IMR-90 (cell line): ENCODE data around the gene EGFR. TPM values are rescaled to one million over a fixed set of nuclear protein-coding genes. Genes with fewer than 3 reads are reported as not detected.
A peak's percentile ranks its signal among the peaks of the same experiment; 100 is the strongest.

Experiments used
- ATAC-seq: fragments of 200-7000 bp; cut with Tn5 transposase; 2 replicates; pipeline ENCODE4 v1.9.1; 2020; ENCODE audit warnings: low read depth, mild to moderate bottlenecking, moderate library complexity
- BruUV-seq: library from RNA; stranded (reverse); fragments of 400-500 nt; replicated peaks from 2 replicates; lab custom pipeline; 2021; lab: Mats Ljungman, UMichigan
- CTCF ChIA-PET: fragments of 300-600 bp; formaldehyde crosslinking; extraction: SDS; loops from one replicate; lab custom pipeline; 2021; ENCODE audit warnings: antibody characterized with exemption; lab: Yijun Ruan, JAX
- POLR2A ChIA-PET: fragments of 300-600 bp; sonication (Branson Sonifier 250); formaldehyde crosslinking; loops from one replicate; lab custom pipeline; 2022; ENCODE audit warnings: antibody characterized with exemption; ENCODE audit not compliant: unreplicated experiment; lab: Charles Lee
- DNase-seq: peaks from one replicate; pipeline ENCODE4 v3.0.0; 2013
- H2AFZ ChIP-seq: replicated peaks from 2 replicates; pipeline ENCODE3; 2013; ENCODE audit warnings: low read length, mild to moderate bottlenecking; ENCODE audit not compliant: poor library complexity
- H2AK5ac ChIP-seq: 2 replicates; pipeline ENCODE4 v1.6.1; 2013; ENCODE audit warnings: low read depth, low read length, inconsistent platforms
- H2AK9ac ChIP-seq: replicated peaks from 2 replicates; pipeline ENCODE3; 2013; ENCODE audit warnings: mild to moderate bottlenecking, low read depth, low read length, moderate library complexity; ENCODE audit not compliant: poor library complexity
- H2BK120ac ChIP-seq: 2 replicates; pipeline ENCODE4 v1.6.1; 2013; ENCODE audit warnings: low read depth, low read length, inconsistent platforms
- H2BK15ac ChIP-seq: 3 replicates; pipeline ENCODE4 v1.6.1; 2013; ENCODE audit warnings: low read depth, low read length, inconsistent platforms
- H2BK20ac ChIP-seq: 2 replicates; pipeline ENCODE4 v1.6.1; 2013; ENCODE audit warnings: low read depth, mild to moderate bottlenecking, inconsistent platforms, low read length, moderate library complexity
- H2BK5ac ChIP-seq: 2 replicates; pipeline ENCODE4 v1.6.1; 2013; ENCODE audit warnings: mild to moderate bottlenecking, low read depth, low read length, inconsistent platforms; ENCODE audit not compliant: poor library complexity, severe bottlenecking
- H3K14ac ChIP-seq: replicated peaks from 2 replicates; pipeline ENCODE4 v1.6.1; 2013; ENCODE audit warnings: low read depth, low read length, inconsistent platforms
- H3K18ac ChIP-seq: 2 replicates; pipeline ENCODE4 v1.6.1; 2013; ENCODE audit warnings: low read depth, low read length, control low read depth
- H3K23ac ChIP-seq: 2 replicates; pipeline ENCODE4 v1.6.1; 2013; ENCODE audit warnings: low read depth, low read length, inconsistent platforms
- H3K27ac ChIP-seq: 2 replicates; pipeline ENCODE4 v1.5.1; 2013; ENCODE audit warnings: mild to moderate bottlenecking, control low read depth, low read length; ENCODE audit not compliant: insufficient read depth
- H3K27me3 ChIP-seq: 2 replicates; pipeline ENCODE4 v1.6.1; 2013; ENCODE audit warnings: low read length; ENCODE audit not compliant: control insufficient read depth, insufficient read depth
- H3K36me3 ChIP-seq: 2 replicates; pipeline ENCODE4 v1.6.1; 2013; ENCODE audit warnings: low read length, mixed read lengths; ENCODE audit not compliant: control insufficient read depth, insufficient read depth
- H3K4ac ChIP-seq: 2 replicates; pipeline ENCODE4 v1.6.1; 2013; ENCODE audit warnings: low read depth, low read length, inconsistent platforms
- H3K4me1 ChIP-seq: 2 replicates; pipeline ENCODE4 v1.6.1; 2013; ENCODE audit warnings: low read length, mixed read lengths; ENCODE audit not compliant: control insufficient read depth, insufficient read depth
- H3K4me2 ChIP-seq: 2 replicates; pipeline ENCODE4 v1.6.1; 2013; ENCODE audit warnings: low read depth, mild to moderate bottlenecking, control low read depth, low read length, moderate library complexity
- H3K4me3 ChIP-seq: 2 replicates; pipeline ENCODE4 v1.5.1; 2013; ENCODE audit warnings: low read depth, mild to moderate bottlenecking, control low read depth, low read length, moderate library complexity; ENCODE audit not compliant: insufficient read depth
- H3K56ac ChIP-seq: 2 replicates; pipeline ENCODE4 v1.6.1; 2013; ENCODE audit warnings: low read length, inconsistent platforms; ENCODE audit not compliant: insufficient read depth; ENCODE audit errors: extremely low read depth
- H3K79me1 ChIP-seq, 2 experiments: 2 replicates each; pipeline ENCODE4 v1.6.1; 2013; ENCODE audit warnings: low read length in 2 of 2, inconsistent platforms in 1 of 2, low read depth in 1 of 2
- H3K9ac ChIP-seq: 2 replicates; pipeline ENCODE4 v1.6.1; 2013; ENCODE audit warnings: low read depth, low read length, control low read depth
- H3K9me1 ChIP-seq: 2 replicates; pipeline ENCODE4 v1.6.1; 2013; ENCODE audit warnings: low read length, inconsistent platforms; ENCODE audit not compliant: insufficient read depth
- H3K9me3 ChIP-seq: 2 replicates; pipeline ENCODE4 v1.6.1; 2013; ENCODE audit warnings: low read length; ENCODE audit not compliant: control insufficient read depth, insufficient read depth
- H4K20me1 ChIP-seq: 2 replicates; pipeline ENCODE4 v1.6.1; 2013; ENCODE audit warnings: low read length, inconsistent platforms; ENCODE audit not compliant: insufficient read depth
- H4K5ac ChIP-seq: 2 replicates; pipeline ENCODE4 v1.6.1; 2013; ENCODE audit warnings: mild to moderate bottlenecking, low read depth, low read length, control low read depth
- H4K8ac ChIP-seq, 2 experiments: 2 replicates each; pipeline ENCODE4 v1.6.1; 2013; ENCODE audit warnings: low read depth in 2 of 2, low read length in 2 of 2, control low read depth in 1 of 2, inconsistent platforms in 1 of 2
- H4K91ac ChIP-seq: 2 replicates; pipeline ENCODE4 v1.6.1; 2013; ENCODE audit warnings: low read depth, low read length, inconsistent platforms; ENCODE audit not compliant: insufficient read depth
- NFE2L2 ChIP-seq: fragments of 150-350 bp; IDR thresholded peaks from 2 replicates; pipeline ENCODE4 v1.6.1; 2016; ENCODE audit warnings: low read depth, mild to moderate bottlenecking, low read length
- RAD21 ChIP-seq: IDR thresholded peaks from 2 replicates; pipeline ENCODE4 v1.6.1; 2012; ENCODE audit warnings: low read length, improper control_type of control experiment
- WGBS, 2 experiments: methylation state at CpG; one replicate each; pipeline versions ENCODE4 v1.1.5 to v1.1.7; 2013; ENCODE audit warnings: missing lambda C conversion rate in 2 of 2; ENCODE audit not compliant: insufficient read length in 1 of 2; ENCODE audit errors: extremely low coverage in 2 of 2; 5-methylcytosine and 5-hydroxymethylcytosine counted together
- dilution Hi-C: fragments of 300-500 bp; cut with HindIII; formaldehyde crosslinking; loops from one replicate; pipeline ENCODE4 v1.14.3; 2018; ENCODE audit warnings: low sequenced_read_pairs; ENCODE audit not compliant: unreplicated experiment
- in situ Hi-C: fragments of 300-500 bp; cut with MboI; formaldehyde crosslinking; loops from 3 replicates; pipeline ENCODE4 v1.14.3; 2019; ENCODE audit warnings: low sequenced_read_pairs, inconsistent platforms, mixed read lengths
- intact Hi-C: fragments of 100-400 bp; cut with micrococcal nuclease; formaldehyde crosslinking; loops from 2 replicates; pipeline ENCODE4 v1.10.0; 2022
- polyA plus RNA-seq, 3 experiments: library from polyadenylated mRNA; depleted of rRNA; stranded (reverse); fragments of >200 nt; gene quantifications; 2 replicates each; pipeline ENCODE4 v1.2.3, GENCODE V29; 2012; ENCODE audit warnings: low replicate concordance in 1 of 3
- total RNA-seq: library from RNA; depleted of rRNA; stranded (reverse); fragments of >200 nt; gene quantifications from 2 replicates; pipeline ENCODE4 v1.2.3, GENCODE V29; 2012

EGFR gene
- total and polyA plus RNA-seq, 2 of the 4 experiments (the other 2 are of a cell fraction) = 36.9 to 60.4 TPM

DNA sequence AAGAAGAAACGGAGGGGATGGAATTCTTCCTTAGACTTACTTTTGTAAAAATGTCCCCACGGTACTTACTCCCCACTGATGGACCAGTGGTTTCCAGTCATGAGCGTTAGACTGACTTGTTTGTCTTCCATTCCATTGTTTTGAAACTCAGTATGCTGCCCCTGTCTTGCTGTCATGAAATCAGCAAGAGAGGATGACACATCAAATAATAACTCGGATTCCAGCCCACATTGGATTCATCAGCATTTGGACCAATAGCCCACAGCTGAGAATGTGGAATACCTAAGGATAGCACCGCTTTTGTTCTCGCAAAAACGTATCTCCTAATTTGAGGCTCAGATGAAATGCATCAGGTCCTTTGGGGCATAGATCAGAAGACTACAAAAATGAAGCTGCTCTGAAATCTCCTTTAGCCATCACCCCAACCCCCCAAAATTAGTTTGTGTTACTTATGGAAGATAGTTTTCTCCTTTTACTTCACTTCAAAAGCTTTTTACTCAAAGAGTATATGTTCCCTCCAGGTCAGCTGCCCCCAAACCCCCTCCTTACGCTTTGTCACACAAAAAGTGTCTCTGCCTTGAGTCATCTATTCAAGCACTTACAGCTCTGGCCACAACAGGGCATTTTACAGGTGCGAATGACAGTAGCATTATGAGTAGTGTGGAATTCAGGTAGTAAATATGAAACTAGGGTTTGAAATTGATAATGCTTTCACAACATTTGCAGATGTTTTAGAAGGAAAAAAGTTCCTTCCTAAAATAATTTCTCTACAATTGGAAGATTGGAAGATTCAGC, 187.6 kb downstream of the EGFR start:
- in situ Hi-C loops = no loop called here
- Histone ChIP-seq H3K27me3 (no peaks in the 10 kb centered on the region), H3K27ac (no peak overlapping the region), H3K4ac (no peak overlapping the region), H3K14ac (0 out of 2 replicates have a peak overlapping the region, but pooled peaks have one; percentile 58), H4K91ac (no peak overlapping the region; the same call in 1 of the 2 replicates), H2AK5ac (no peak overlapping the region), H2BK5ac (peak overlapping the region; percentile 65), H4K5ac (no peak overlapping the region), H4K8ac (no peak overlapping the region), H3K23ac (no peak overlapping the region), H2AFZ (no peak overlapping the region), H2BK15ac (no peak overlapping the region), H3K9me3 (no peaks in the 10 kb centered on the region), H3K9me1 (peaks cover 26% of the 10 kb centered on the region), H3K4me1 (peaks cover 6% of the 10 kb centered on the region), H3K79me1 (peaks cover 22 to 68% of the 10 kb centered on the region in 2 experiments), H2BK20ac (no peak overlapping the region), H3K9ac (no peak overlapping the region), H3K4me2 (no peak overlapping the region), H4K20me1 (no peaks in the 10 kb centered on the region), H3K36me3 (peaks cover 70% of the 10 kb centered on the region), H2AK9ac (no peak overlapping the region), H3K4me3 (no peak overlapping the region), H2BK120ac (no peak overlapping the region), H3K56ac (no peak overlapping the region), H3K18ac (no peak overlapping the region)
- no peak for ATAC-seq
- WGBS, 2 experiments = 80% methylated on average over 1 of the region's 9 CpGs; no CpG with 5 or more reads in 1 of the 2 experiments
- TF ChIP-seq RAD21 (no peak), NFE2L2 (0 out of 2 replicates have a peak, but pooled peaks have one; percentile 30)
- BruUV-seq = no TSS peak
- DNase-seq = peak; percentile 64
- CTCF ChIA-PET = interaction anchor here (0.9 to 1.1 kb wide), 2 partner anchors 10 to 49 kb away, joined by 3 to 4 read pairs; no protein-coding TSS in a partner anchor
- intact Hi-C loops = no loop called here
- dilution Hi-C loops = no loop called here
- POLR2A ChIA-PET = no interaction called here
